Spleen (tissue), 7 donors: Measurements from ENCODE around the gene INTS1.

Source experiments
- POLR2A ChIP-seq, 3 donors: fragments of 450-650 bp; IDR thresholded peaks; one replicate each; pipeline ENCODE4 v1.5.1; 2017; ENCODE audit warnings: antibody characterized with exemption in 3 of 3, mild to moderate bottlenecking in 1 of 3
- POLR2AphosphoS5 ChIP-seq, 3 donors: sonication (generic); formaldehyde crosslinking; IDR thresholded peaks; one replicate each; pipeline ENCODE4 v1.5.1; 2017; ENCODE audit warnings: antibody characterized with exemption in 3 of 3
- TF ChIP-seq, protein P1 (sequence below), 11 experiments: fragments of 200-600 bp in 7 of 11; fragments of 450-650 bp in 4 of 11; sonication (generic) in 4 of 11; IDR thresholded peaks in 8 of 11; conservative IDR thresholded peaks in 3 of 11; 1 replicate in 7 of 11; 2 replicates in 4 of 11; pipeline versions ENCODE4 v1.4.0 to v1.8.0; 2016 to 2021; ENCODE audit warnings: antibody characterized with exemption in 11 of 11, inconsistent platforms in 4 of 11, mild to moderate bottlenecking in 1 of 11
- donor health status: DM: no; HTN: no; CAD: no; lungs with moderate emphysema.
- donor health status: DM: no; HTN: no; CAD: no.
- donor health status: DM: no; HTN: no; CAD: no.

DNA sequence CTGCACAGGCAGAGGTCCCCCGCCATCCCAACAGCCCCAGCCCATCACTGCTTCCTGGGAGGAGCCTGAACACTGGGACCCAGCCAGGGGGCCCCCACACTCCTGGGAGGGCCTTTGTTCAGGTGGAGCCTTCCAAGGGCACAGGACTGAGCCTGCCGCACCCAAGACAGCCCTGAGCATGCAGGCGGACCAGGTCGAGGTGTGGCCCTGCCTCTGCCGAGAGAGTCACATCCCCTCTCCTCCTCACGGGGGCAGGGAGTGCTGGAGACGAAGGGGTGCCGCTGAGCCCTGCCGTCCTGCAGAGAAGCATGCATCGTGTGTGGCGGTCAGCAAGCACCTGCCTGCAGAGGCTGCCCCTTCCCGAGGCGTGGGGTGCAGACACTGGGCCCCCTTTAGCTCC is 19.0 kb upstream of the INTS1 start:
- TF ChIP-seq POLR2AphosphoS5 (IDR thresholded peaks at IDR 0.05) (no peak), POLR2A (IDR thresholded peaks at IDR 0.05) (no peak)
- TF ChIP-seq, protein P1, sequence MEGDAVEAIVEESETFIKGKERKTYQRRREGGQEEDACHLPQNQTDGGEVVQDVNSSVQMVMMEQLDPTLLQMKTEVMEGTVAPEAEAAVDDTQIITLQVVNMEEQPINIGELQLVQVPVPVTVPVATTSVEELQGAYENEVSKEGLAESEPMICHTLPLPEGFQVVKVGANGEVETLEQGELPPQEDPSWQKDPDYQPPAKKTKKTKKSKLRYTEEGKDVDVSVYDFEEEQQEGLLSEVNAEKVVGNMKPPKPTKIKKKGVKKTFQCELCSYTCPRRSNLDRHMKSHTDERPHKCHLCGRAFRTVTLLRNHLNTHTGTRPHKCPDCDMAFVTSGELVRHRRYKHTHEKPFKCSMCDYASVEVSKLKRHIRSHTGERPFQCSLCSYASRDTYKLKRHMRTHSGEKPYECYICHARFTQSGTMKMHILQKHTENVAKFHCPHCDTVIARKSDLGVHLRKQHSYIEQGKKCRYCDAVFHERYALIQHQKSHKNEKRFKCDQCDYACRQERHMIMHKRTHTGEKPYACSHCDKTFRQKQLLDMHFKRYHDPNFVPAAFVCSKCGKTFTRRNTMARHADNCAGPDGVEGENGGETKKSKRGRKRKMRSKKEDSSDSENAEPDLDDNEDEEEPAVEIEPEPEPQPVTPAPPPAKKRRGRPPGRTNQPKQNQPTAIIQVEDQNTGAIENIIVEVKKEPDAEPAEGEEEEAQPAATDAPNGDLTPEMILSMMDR (IDR thresholded peaks at IDR 0.05 in 8 of 11, conservative IDR thresholded peaks at IDR 0.05 in 3 of 11), result no peak
